IMR-90 (cell line): Measurements from ENCODE around the gene STRADA. TPM values are rescaled to one million over a fixed set of nuclear protein-coding genes. Genes with fewer than 3 reads are reported as not detected.

Experiments
- ATAC-seq: fragments of 200-7000 bp; cut with Tn5 transposase; 2 replicates; pipeline ENCODE4 v1.9.1; 2020; ENCODE audit warnings: low read depth, mild to moderate bottlenecking, moderate library complexity
- BruUV-seq: library from RNA; stranded (reverse); fragments of 400-500 nt; replicated peaks from 2 replicates; lab custom pipeline; 2021; lab: Mats Ljungman, UMichigan
- CTCF ChIA-PET: fragments of 300-600 bp; formaldehyde crosslinking; extraction: SDS; loops from one replicate; lab custom pipeline; 2021; ENCODE audit warnings: antibody characterized with exemption; lab: Yijun Ruan, JAX
- POLR2A ChIA-PET: fragments of 300-600 bp; sonication (Branson Sonifier 250); formaldehyde crosslinking; loops from one replicate; lab custom pipeline; 2022; ENCODE audit warnings: antibody characterized with exemption; ENCODE audit not compliant: unreplicated experiment; lab: Charles Lee
- DNase-seq: peaks from one replicate; pipeline ENCODE4 v3.0.0; 2013
- H2AFZ ChIP-seq: replicated peaks from 2 replicates; pipeline ENCODE3; 2013; ENCODE audit warnings: low read length, mild to moderate bottlenecking; ENCODE audit not compliant: poor library complexity
- H2AK5ac ChIP-seq: 2 replicates; pipeline ENCODE4 v1.6.1; 2013; ENCODE audit warnings: low read depth, low read length, inconsistent platforms
- H2AK9ac ChIP-seq: replicated peaks from 2 replicates; pipeline ENCODE3; 2013; ENCODE audit warnings: mild to moderate bottlenecking, low read depth, low read length, moderate library complexity; ENCODE audit not compliant: poor library complexity
- H2BK120ac ChIP-seq: 2 replicates; pipeline ENCODE4 v1.6.1; 2013; ENCODE audit warnings: low read depth, low read length, inconsistent platforms
- H2BK15ac ChIP-seq: 3 replicates; pipeline ENCODE4 v1.6.1; 2013; ENCODE audit warnings: low read depth, low read length, inconsistent platforms
- H2BK20ac ChIP-seq: 2 replicates; pipeline ENCODE4 v1.6.1; 2013; ENCODE audit warnings: low read depth, mild to moderate bottlenecking, inconsistent platforms, low read length, moderate library complexity
- H2BK5ac ChIP-seq: 2 replicates; pipeline ENCODE4 v1.6.1; 2013; ENCODE audit warnings: mild to moderate bottlenecking, low read depth, low read length, inconsistent platforms; ENCODE audit not compliant: poor library complexity, severe bottlenecking
- H3K14ac ChIP-seq: replicated peaks from 2 replicates; pipeline ENCODE4 v1.6.1; 2013; ENCODE audit warnings: low read depth, low read length, inconsistent platforms
- H3K18ac ChIP-seq: 2 replicates; pipeline ENCODE4 v1.6.1; 2013; ENCODE audit warnings: low read depth, low read length, control low read depth
- H3K23ac ChIP-seq: 2 replicates; pipeline ENCODE4 v1.6.1; 2013; ENCODE audit warnings: low read depth, low read length, inconsistent platforms
- H3K27ac ChIP-seq: 2 replicates; pipeline ENCODE4 v1.5.1; 2013; ENCODE audit warnings: mild to moderate bottlenecking, control low read depth, low read length; ENCODE audit not compliant: insufficient read depth
- H3K27me3 ChIP-seq: 2 replicates; pipeline ENCODE4 v1.6.1; 2013; ENCODE audit warnings: low read length; ENCODE audit not compliant: control insufficient read depth, insufficient read depth
- H3K36me3 ChIP-seq: 2 replicates; pipeline ENCODE4 v1.6.1; 2013; ENCODE audit warnings: low read length, mixed read lengths; ENCODE audit not compliant: control insufficient read depth, insufficient read depth
- H3K4ac ChIP-seq: 2 replicates; pipeline ENCODE4 v1.6.1; 2013; ENCODE audit warnings: low read depth, low read length, inconsistent platforms
- H3K4me1 ChIP-seq: 2 replicates; pipeline ENCODE4 v1.6.1; 2013; ENCODE audit warnings: low read length, mixed read lengths; ENCODE audit not compliant: control insufficient read depth, insufficient read depth
- H3K4me2 ChIP-seq: 2 replicates; pipeline ENCODE4 v1.6.1; 2013; ENCODE audit warnings: low read depth, mild to moderate bottlenecking, control low read depth, low read length, moderate library complexity
- H3K4me3 ChIP-seq: 2 replicates; pipeline ENCODE4 v1.5.1; 2013; ENCODE audit warnings: low read depth, mild to moderate bottlenecking, control low read depth, low read length, moderate library complexity; ENCODE audit not compliant: insufficient read depth
- H3K56ac ChIP-seq: 2 replicates; pipeline ENCODE4 v1.6.1; 2013; ENCODE audit warnings: low read length, inconsistent platforms; ENCODE audit not compliant: insufficient read depth; ENCODE audit errors: extremely low read depth
- H3K79me1 ChIP-seq, 2 experiments: 2 replicates each; pipeline ENCODE4 v1.6.1; 2013; ENCODE audit warnings: low read length in 2 of 2, inconsistent platforms in 1 of 2, low read depth in 1 of 2
- H3K9ac ChIP-seq: 2 replicates; pipeline ENCODE4 v1.6.1; 2013; ENCODE audit warnings: low read depth, low read length, control low read depth
- H3K9me1 ChIP-seq: 2 replicates; pipeline ENCODE4 v1.6.1; 2013; ENCODE audit warnings: low read length, inconsistent platforms; ENCODE audit not compliant: insufficient read depth
- H3K9me3 ChIP-seq: 2 replicates; pipeline ENCODE4 v1.6.1; 2013; ENCODE audit warnings: low read length; ENCODE audit not compliant: control insufficient read depth, insufficient read depth
- H4K20me1 ChIP-seq: 2 replicates; pipeline ENCODE4 v1.6.1; 2013; ENCODE audit warnings: low read length, inconsistent platforms; ENCODE audit not compliant: insufficient read depth
- H4K5ac ChIP-seq: 2 replicates; pipeline ENCODE4 v1.6.1; 2013; ENCODE audit warnings: mild to moderate bottlenecking, low read depth, low read length, control low read depth
- H4K8ac ChIP-seq, 2 experiments: 2 replicates each; pipeline ENCODE4 v1.6.1; 2013; ENCODE audit warnings: low read depth in 2 of 2, low read length in 2 of 2, control low read depth in 1 of 2, inconsistent platforms in 1 of 2
- H4K91ac ChIP-seq: 2 replicates; pipeline ENCODE4 v1.6.1; 2013; ENCODE audit warnings: low read depth, low read length, inconsistent platforms; ENCODE audit not compliant: insufficient read depth
- BHLHE40 ChIP-seq: fragments of 150-350 bp; IDR thresholded peaks from 2 replicates; pipeline ENCODE4 v1.6.1; 2016; ENCODE audit warnings: mild to moderate bottlenecking, low read depth, low read length
- CEBPB ChIP-seq: IDR thresholded peaks from 2 replicates; pipeline ENCODE4 v1.6.1; 2012; ENCODE audit warnings: low read depth, low read length, improper control_type of control experiment
- CHD1 ChIP-seq: IDR thresholded peaks from 2 replicates; pipeline ENCODE4 v1.6.1; 2012; ENCODE audit warnings: low read depth, low read length, improper control_type of control experiment
- FOS ChIP-seq: fragments of 150-350 bp; IDR thresholded peaks from 2 replicates; pipeline ENCODE4 v1.6.1; 2016; ENCODE audit warnings: low read depth, low read length
- MAZ ChIP-seq: IDR thresholded peaks from 2 replicates; pipeline ENCODE4 v1.6.1; 2012; ENCODE audit warnings: low read depth, mild to moderate bottlenecking, low read length, improper control_type of control experiment, moderate library complexity, borderline replicate concordance
- MXI1 ChIP-seq: IDR thresholded peaks from 2 replicates; pipeline ENCODE4 v1.6.1; 2012; ENCODE audit warnings: low read depth, mild to moderate bottlenecking, low read length, moderate library complexity, borderline replicate concordance
- NFE2L2 ChIP-seq: fragments of 150-350 bp; IDR thresholded peaks from 2 replicates; pipeline ENCODE4 v1.6.1; 2016; ENCODE audit warnings: low read depth, mild to moderate bottlenecking, low read length
- POLR2A ChIP-seq: IDR thresholded peaks from 2 replicates; pipeline ENCODE4 v1.6.1; 2012; ENCODE audit warnings: mild to moderate bottlenecking, low read depth, low read length
- RAD21 ChIP-seq: IDR thresholded peaks from 2 replicates; pipeline ENCODE4 v1.6.1; 2012; ENCODE audit warnings: low read length, improper control_type of control experiment
- RCOR1 ChIP-seq: IDR thresholded peaks from 2 replicates; pipeline ENCODE4 v1.6.1; 2012; ENCODE audit warnings: mild to moderate bottlenecking, low read length, improper control_type of control experiment; ENCODE audit not compliant: insufficient replicate concordance
- RFX5 ChIP-seq: IDR thresholded peaks from 2 replicates; pipeline ENCODE4 v1.8.0; 2012; ENCODE audit warnings: low read depth, mild to moderate bottlenecking, low read length, moderate library complexity
- SMC3 ChIP-seq: fragments of 150-350 bp; IDR thresholded peaks from 2 replicates; pipeline ENCODE4 v1.6.1; 2016; ENCODE audit warnings: low read depth, mild to moderate bottlenecking, antibody characterized with exemption, low read length, moderate library complexity
- WGBS, 2 experiments: methylation state at CpG; one replicate each; pipeline versions ENCODE4 v1.1.5 to v1.1.7; 2013; ENCODE audit warnings: missing lambda C conversion rate in 2 of 2; ENCODE audit not compliant: insufficient read length in 1 of 2; ENCODE audit errors: extremely low coverage in 2 of 2; 5-methylcytosine and 5-hydroxymethylcytosine counted together
- dilution Hi-C: fragments of 300-500 bp; cut with HindIII; formaldehyde crosslinking; loops from one replicate; pipeline ENCODE4 v1.14.3; 2018; ENCODE audit warnings: low sequenced_read_pairs; ENCODE audit not compliant: unreplicated experiment
- in situ Hi-C: fragments of 300-500 bp; cut with MboI; formaldehyde crosslinking; loops from 3 replicates; pipeline ENCODE4 v1.14.3; 2019; ENCODE audit warnings: low sequenced_read_pairs, inconsistent platforms, mixed read lengths
- intact Hi-C: fragments of 100-400 bp; cut with micrococcal nuclease; formaldehyde crosslinking; loops from 2 replicates; pipeline ENCODE4 v1.10.0; 2022
- polyA plus RNA-seq, 3 experiments: library from polyadenylated mRNA; depleted of rRNA; stranded (reverse); fragments of >200 nt; gene quantifications; 2 replicates each; pipeline ENCODE4 v1.2.3, GENCODE V29; 2012; ENCODE audit warnings: low replicate concordance in 1 of 3
- total RNA-seq: library from RNA; depleted of rRNA; stranded (reverse); fragments of >200 nt; gene quantifications from 2 replicates; pipeline ENCODE4 v1.2.3, GENCODE V29; 2012
- TF ChIP-seq, protein P1 (sequence below): fragments of 150-350 bp; IDR thresholded peaks from 2 replicates; pipeline ENCODE4 v1.6.1; 2016; ENCODE audit warnings: low read depth, mild to moderate bottlenecking, low read length, moderate library complexity, borderline replicate concordance
- TF ChIP-seq, protein P2 (sequence below): fragments of 150-350 bp; IDR thresholded peaks from 2 replicates; pipeline ENCODE4 v1.6.1; 2017; ENCODE audit warnings: mild to moderate bottlenecking, antibody characterized with exemption, low read length, low read depth

STRADA gene
- total and polyA plus RNA-seq, 2 of the 4 experiments (the other 2 are of a cell fraction): 19.9 to 30.9 TPM

DNA sequence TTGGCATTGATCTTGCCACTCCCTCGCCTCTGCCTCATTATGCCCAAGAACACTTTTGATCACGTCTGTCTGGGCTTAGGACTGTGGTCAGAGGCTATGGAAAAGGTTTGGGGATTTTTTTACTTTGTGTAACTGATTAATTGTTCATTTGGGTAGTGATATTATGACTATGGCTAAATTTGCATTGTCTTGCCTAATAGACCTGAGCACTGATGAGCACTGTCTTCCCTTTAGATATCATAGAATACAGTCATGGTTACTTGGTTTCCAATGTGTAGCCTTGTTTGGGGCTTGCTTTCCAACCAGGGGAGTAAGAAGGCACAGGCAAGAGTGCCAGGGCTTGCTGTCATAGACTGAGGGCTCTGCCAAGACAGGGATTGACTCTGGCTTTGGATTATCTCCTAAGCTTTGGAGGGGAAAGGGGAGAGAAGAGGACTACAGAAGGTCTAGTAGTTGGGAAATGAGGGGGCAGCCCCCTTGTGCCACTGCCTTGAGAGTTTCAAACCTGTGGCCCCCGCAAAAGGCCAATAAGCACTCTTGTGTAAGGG lies 55.4 kb downstream of the STRADA start:
- Histone ChIP-seq H2BK5ac (no peak overlapping the region), H2BK15ac (no peak overlapping the region), H3K9me1 (peaks cover 3% of the 10 kb centered on the region; the same call in 1 of the 2 replicates), H3K56ac (no peak overlapping the region), H3K4me3 (no peak overlapping the region), H2AK9ac (no peak overlapping the region), H2AK5ac (no peak overlapping the region), H4K91ac (no peak overlapping the region), H2AFZ (no peak overlapping the region), H3K79me1 (no peaks in the 10 kb centered on the region; a peak in 1 of 4 replicates), H3K14ac (no peak overlapping the region), H3K18ac (no peak overlapping the region), H3K27ac (no peak overlapping the region), H3K36me3 (peaks cover 33% of the 10 kb centered on the region), H3K27me3 (no peaks in the 10 kb centered on the region), H3K9me3 (no peaks in the 10 kb centered on the region), H3K9ac (no peak overlapping the region), H3K4me1 (no peaks in the 10 kb centered on the region), H3K4ac (no peak overlapping the region), H4K20me1 (no peaks in the 10 kb centered on the region; the same call in 1 of the 2 replicates), H4K5ac (no peak overlapping the region), H2BK120ac (no peak overlapping the region), H3K4me2 (no peak overlapping the region), H4K8ac (no peak overlapping the region), H3K23ac (no peak overlapping the region), H2BK20ac (no peak overlapping the region)
- in situ Hi-C loops (no loop called here), dilution Hi-C loops (no loop called here), intact Hi-C loops (loop anchor here (10.0 kb wide), 1 partner anchor 49 kb away; no protein-coding TSS in a partner anchor)
- no peak for ATAC-seq
- WGBS, 2 experiments: no CpG with 5 or more reads among the region's 3 CpGs
- no peak for DNase-seq
- no peak for TF ChIP-seq MXI1
- TF ChIP-seq SMC3: no peak
- no peak for TF ChIP-seq BHLHE40
- no peak for TF ChIP-seq CHD1
- no peak for TF ChIP-seq RCOR1
- TF ChIP-seq CEBPB: no peak
- TF ChIP-seq NFE2L2: no peak
- TF ChIP-seq FOS: no peak
- TF ChIP-seq, protein P1, sequence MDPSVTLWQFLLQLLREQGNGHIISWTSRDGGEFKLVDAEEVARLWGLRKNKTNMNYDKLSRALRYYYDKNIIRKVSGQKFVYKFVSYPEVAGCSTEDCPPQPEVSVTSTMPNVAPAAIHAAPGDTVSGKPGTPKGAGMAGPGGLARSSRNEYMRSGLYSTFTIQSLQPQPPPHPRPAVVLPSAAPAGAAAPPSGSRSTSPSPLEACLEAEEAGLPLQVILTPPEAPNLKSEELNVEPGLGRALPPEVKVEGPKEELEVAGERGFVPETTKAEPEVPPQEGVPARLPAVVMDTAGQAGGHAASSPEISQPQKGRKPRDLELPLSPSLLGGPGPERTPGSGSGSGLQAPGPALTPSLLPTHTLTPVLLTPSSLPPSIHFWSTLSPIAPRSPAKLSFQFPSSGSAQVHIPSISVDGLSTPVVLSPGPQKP: no peak
- no peak for TF ChIP-seq MAZ
- TF ChIP-seq RFX5: no peak
- TF ChIP-seq RAD21: no peak
- TF ChIP-seq POLR2A: no peak
- TF ChIP-seq, protein P2, sequence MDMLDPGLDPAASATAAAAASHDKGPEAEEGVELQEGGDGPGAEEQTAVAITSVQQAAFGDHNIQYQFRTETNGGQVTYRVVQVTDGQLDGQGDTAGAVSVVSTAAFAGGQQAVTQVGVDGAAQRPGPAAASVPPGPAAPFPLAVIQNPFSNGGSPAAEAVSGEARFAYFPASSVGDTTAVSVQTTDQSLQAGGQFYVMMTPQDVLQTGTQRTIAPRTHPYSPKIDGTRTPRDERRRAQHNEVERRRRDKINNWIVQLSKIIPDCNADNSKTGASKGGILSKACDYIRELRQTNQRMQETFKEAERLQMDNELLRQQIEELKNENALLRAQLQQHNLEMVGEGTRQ: no peak
- CTCF ChIA-PET: no interaction called here
- POLR2A ChIA-PET: no interaction called here
- no TSS peak for BruUV-seq
